ENCODE measurements around the gene EXOSC7.
"Not testable (repeated sequence)": the region's sequence is repeated elsewhere in the genome, so short reads cannot be mapped to it uniquely, and the experiment has no call there.

EXOSC7 gene

DNA sequence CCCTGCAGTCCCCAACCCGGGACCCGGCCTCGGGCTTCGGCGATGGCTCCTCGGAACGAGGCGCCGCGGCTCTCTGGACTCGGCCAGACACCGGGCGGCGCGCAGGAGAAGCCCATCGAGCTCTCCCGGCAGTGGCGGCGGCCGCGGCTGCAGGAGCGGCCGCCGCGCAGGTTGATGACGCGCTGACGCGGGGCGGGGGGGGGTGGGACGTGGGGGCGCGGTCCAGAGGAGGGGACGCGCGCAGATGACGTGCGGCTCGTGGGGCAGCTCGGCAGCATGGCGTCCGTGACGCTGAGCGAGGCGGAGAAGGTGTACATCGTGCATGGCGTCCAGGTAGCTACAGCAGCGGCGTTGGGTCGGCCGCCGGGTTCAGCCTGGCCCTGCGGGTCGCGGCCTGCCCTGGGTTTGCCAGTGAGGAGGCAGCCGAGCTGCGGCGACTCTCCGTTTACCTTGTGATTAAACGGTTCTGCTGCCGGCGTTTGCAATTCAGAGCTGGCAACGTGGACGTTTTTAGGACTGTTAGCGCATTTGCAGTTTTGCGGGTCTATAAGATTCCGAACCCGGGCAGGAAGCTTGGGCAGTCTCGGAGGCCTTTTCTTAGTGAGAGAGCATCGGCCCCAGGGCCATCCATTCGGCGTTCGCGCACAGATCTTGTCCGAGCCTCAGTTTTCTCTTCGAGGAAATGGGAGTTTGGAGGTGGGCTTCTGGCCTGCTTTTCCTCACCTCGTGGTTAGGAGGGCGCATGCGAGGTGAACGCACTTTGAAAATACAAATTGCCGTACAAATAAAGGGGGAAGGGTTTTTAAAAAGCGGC is at the start of gene EXOSC7, which contains the start of gene ZDHHC3:
Gene EXOSC7 (plus strand): TSS at position 243 of the 814 bp plus-strand sequence. CDS start 34 bp downstream, at position 277.
Gene ZDHHC3 (minus strand): TSS at position 173 of the 814 bp plus-strand sequence. CDS start 16,738 bp downstream, outside the sequence.
- DNase-seq (ENCODE audit: insufficient read length, low spot score) (peak; percentile 85), FAIRE-seq (peak; percentile 44)

DNA sequence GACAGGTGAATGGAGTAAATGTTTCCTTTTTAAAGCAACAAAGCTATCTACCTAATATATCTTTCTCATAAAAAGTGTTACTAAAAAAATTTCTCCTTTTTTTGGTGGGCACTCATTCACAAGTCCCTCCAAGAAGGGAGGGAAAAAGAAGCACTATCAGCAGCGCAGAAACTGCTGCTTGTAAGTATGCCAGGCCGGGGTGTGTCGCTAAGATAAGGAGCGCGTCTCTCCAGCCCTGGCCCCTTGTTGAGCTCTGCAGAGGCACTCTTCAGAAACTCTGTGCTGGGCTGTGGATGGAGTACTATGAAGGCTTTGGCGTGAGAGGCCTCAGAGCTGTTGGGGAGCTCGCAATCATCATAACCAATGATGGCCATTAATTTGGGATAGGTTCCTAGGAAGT is 49.1 kb upstream of the EXOSC7 start:
- DNase-seq (ENCODE audit: insufficient read length, low spot score) (no peak), FAIRE-seq (no peak)

DNA sequence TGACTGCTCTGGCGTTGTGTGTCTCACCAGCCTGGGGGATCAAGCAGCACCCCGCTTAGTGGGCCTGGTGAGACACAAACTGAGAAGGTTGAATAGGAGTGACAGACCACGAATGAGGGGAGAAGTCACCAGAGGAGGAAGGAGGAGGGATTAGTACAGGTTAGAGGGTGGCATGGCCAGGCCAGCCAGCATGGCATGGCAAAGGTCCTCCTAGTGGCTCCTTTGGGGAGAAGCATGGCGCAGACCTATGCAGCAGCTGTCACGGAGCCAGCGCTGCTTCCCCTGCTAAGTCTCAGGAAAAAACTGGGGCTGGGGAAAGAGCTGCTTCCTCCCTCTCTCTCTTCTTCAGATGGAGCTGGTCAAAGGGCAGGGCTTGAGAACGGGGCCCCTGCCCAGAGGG is 48.7 kb upstream of the EXOSC7 start:
- FAIRE-seq = no peak

DNA sequence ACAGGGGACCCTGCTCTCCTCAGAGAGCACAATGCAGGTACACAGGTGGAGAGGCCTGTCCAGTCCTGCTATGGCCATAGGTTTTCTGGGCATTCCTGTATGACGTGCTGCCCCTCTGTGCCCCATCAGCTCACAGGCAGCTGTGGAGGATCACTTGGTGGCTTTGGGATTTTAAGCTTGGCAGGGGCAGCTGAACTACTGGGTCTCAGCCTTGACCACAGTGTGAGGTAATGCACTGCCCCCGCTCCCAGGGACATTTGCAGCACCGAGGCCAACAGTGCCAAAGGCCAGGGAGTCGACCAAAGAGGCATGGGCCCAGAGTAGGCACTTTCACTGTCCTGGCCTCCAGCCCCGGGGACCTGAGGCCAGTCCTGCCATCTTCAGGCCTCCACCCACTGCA is 46.3 kb upstream of the EXOSC7 start:
- FAIRE-seq (no peak), DNase-seq (ENCODE audit: insufficient read length, low spot score) (no peak)

More for the DNA sequence above, 48.7 kb upstream of the EXOSC7 start:
- no peak for DNase-seq (ENCODE audit: insufficient read length, low spot score)

DNA sequence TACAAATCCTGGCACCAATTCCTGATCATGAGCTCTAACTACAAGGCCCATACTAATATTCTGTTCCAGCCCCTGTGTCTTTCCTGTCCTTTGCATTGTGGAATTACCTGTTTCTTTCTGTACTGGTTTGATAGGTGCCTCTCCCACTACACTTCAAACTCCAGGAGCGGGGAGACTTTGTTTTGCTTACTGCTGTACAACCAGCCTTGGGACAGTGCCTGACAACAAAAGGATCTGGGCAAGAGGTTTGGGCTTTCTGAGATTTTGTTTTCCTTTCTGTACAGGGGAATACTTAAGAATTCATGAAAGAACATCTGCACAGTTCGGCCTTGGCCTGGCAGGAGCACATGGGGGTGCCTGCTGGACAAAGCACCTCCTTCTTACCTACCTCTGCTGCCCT is 45.1 kb upstream of the EXOSC7 start:
- FAIRE-seq (no peak), DNase-seq (ENCODE audit: insufficient read length, low spot score) (no peak)

DNA sequence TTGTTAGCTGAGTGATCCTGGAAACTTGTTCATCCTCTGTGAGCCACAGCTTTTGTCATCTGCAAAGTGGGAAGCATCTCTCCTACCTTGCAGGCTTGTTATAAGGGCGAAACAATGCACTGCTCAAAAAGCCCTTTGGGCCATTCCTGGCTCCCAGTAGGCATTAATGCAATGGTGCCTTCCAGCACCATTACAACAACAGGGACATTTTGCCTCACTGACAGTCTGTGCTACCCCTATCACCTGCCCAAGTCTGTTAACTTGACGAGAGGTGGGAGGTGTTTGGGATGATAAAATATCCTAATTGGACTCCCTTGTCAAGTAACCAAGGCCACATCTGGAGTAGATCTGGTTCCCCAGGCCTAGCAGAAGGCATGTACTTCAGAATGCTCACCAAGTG is 44.3 kb upstream of the EXOSC7 start:
- no peak for DNase-seq (ENCODE audit: insufficient read length, low spot score)
- FAIRE-seq = no peak

DNA sequence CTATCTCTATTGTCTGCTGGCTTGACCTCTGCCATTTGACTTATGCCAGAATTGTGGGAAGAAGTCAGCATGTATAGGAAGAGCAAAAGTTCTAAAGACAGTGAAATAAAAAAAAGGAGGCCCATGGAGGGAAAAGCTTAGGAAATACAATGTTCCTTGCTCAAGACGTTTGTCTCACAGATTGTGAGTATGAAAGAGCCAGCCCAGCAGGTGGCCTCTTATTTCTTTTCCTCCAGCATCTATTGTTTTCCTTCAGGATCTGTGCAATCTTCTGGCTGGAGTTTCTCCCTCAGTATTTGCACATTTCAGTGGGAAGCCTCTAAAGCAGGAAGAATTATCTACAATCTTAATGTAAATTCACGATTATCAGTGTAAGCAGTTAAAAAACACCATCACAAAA is 43.8 kb upstream of the EXOSC7 start:
- DNase-seq (ENCODE audit: insufficient read length, low spot score) (no peak), FAIRE-seq (no peak)

DNA sequence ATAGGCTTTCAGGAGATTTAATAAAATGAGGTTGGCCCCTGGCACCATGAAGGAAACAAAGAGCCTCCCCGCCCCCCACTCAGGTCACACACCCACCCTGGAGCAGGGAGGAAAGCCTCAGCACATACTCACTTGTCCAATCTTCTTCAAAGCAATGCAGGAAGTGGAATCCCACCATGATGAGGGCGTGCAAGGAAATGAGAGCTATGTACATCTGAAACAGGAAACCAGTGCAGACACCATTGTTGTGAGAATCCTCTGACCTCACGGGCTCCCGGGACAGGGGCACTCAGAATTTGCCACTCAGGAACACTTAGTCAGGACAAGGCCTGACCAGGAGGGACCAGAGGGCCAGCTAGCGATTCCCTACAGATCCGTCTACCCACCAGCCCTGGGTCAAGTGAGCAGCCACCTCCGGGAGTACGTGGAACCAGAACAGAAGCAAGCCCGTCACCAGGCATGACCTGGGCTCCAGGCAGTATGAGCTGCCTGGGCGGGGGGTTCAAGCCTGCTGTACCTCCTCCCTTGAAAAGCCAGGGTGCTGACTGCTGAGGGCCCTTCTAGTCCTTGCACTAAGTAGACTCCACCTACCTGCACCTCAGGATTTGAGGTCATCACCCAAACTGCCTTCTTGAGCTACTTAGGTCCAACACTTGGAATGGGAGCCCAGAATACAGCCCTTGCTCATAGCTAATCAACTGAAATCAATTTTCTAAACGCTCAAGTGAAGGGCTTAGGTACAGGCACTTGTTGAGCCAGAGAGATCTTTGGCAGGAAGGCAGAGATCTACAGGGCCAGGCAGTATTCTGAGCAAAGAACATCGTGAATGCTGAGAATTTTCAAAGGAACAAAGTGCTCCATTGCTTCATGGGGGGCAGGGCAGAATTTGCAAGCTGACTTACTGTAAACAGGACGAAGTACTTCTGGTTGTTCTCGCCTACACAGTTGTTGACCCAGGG is 42.8 kb upstream of the EXOSC7 start:
- no peak for FAIRE-seq
- no peak for DNase-seq (ENCODE audit: insufficient read length, low spot score)

DNA sequence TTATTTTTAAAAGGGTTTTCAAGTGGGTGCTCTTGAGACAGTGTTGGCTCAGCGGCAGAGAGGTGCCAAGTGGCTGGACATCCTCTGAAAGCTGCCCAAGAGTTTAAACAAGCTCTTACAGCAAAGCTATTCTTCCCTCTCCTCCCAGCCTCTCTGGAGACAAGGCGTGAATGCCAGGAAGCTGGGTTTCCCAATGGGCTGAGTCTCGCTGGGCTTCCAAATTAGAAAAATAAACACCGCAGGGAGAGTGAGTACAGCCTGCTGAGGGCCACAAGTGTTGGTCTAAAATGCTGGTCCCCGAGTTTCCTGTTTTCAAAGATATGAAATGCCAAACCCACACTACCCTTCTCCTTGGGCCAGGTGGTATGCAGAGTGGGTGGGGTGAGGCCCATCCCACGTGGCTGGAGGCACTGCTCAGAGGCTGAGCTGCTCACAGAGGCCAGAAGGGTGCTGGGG is 36.4 kb upstream of the EXOSC7 start:
- no peak for DNase-seq (ENCODE audit: insufficient read length, low spot score)

DNA sequence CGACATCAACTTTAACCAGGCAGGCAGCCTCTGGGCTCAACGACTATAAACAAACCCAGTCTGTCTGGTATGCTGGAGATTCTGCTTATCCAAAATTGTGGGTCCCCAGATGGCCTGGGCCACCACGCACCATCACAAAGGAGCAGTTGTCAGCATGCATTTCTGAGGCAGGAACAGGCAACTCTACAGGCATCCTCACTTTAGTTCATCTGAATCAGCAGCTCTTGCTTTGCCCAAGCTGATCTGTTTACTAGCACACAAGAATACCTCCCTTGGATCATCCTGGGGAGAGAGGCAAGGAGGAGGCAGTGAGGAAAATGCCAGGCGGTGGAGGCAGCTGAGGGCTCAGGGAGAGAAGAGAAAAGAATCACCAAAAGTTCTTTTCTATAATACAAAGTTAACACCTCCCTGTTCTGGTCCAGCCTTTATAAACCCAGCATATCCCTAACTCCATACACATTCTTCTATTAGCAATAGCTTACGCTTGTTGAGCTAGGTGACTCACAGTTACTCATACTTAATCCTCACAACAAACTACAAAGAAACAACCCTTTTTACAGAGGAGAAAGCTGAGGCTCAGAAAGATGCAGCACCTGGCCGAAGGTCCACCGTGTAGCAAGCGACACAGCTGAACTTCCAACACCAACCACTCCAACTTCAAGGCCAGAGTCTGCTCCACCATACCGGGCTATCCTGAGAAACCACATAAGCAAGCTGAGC is 33.7 kb upstream of the EXOSC7 start:
- no peak for DNase-seq (ENCODE audit: insufficient read length, low spot score)
- no peak for FAIRE-seq

More for the DNA sequence above, 36.4 kb upstream of the EXOSC7 start:
- FAIRE-seq = no peak

DNA sequence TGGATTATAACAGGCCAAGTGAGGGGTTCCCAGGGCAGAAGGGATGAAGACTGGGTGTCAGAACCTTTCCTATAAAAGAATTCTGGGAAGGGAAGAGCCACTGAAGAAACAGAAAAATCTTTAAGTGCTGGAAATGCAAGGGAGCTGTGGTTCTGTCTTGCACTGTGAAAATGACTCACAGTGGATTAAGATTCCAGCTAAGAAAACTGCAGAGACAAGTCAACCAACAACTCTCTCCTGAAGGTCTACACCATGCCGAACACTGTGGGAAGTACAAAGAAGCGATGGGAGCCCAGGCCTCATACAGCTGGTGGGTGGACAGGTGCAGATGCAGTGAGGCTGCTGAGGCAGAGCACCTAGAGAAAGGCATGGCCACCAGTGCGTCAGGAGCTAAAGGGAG is 27.8 kb upstream of the EXOSC7 start:
- FAIRE-seq = no peak

DNA sequence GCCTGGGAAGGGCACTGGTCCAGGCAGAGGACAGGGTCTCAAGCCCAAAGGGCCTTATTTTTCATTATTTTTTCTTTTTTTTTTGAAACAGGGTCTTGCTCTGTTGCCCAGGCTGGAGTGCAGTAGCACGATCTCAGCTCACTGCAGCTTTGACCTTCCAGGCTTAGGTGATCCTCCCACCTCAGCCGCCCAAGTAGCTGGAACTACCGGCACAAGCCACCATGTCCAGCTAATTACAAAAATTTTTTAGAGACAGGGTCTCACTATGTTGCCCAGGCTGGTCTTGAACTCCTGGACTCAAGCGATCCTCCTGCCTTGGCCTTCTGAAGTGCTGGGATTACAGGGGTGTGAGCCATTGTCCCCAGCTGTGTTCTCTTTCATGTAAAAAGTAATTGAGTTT is 26.3 kb upstream of the EXOSC7 start:
- DNase-seq (ENCODE audit: insufficient read length, low spot score); FAIRE-seq: not testable (repeated sequence)

More for the DNA sequence above, 27.8 kb upstream of the EXOSC7 start:
- no peak for DNase-seq (ENCODE audit: insufficient read length, low spot score)

DNA sequence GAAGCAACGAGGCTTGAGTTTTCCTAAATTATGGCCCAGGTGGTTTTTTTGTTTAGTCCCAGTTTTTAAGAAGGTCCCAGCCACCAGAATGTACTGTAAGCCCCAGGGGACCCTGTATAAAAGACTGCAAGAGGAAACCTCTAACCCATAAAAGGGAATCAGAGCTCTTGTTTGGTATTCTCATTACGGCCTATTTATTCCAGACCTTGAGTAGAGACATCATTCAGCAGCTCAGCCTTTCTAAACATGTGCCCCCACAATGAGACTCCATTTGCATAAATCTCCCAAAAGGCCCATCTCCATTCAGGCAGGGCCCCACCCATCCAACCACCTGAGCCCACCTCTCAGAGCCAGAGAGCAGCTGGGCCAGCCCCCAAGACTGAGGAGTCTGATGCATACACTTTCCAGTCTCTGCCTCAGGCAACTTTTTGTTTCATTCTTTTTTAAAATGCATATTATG is 25.7 kb upstream of the EXOSC7 start:
- no peak for FAIRE-seq
- DNase-seq (ENCODE audit: insufficient read length, low spot score) = no peak

DNA sequence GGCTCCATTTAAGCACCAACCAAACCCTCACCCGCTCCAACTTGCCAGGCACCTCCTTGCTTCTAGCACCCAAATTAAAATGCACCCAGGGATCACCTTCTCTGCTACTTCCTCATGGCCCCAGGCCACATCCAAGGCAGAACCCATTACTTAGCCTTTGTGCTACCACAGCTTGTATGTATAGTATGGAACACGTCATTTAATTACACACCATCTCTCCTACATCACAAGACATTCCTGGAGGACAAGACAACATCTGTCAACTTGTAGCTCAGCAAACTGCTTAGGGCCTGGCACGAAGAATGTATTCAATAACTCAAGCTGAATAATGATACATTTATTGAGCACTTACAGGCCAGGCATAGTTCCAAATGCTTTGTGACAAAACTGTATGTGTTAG is 23.4 kb upstream of the EXOSC7 start:
- DNase-seq (ENCODE audit: insufficient read length, low spot score) = no peak
- FAIRE-seq = no peak

DNA sequence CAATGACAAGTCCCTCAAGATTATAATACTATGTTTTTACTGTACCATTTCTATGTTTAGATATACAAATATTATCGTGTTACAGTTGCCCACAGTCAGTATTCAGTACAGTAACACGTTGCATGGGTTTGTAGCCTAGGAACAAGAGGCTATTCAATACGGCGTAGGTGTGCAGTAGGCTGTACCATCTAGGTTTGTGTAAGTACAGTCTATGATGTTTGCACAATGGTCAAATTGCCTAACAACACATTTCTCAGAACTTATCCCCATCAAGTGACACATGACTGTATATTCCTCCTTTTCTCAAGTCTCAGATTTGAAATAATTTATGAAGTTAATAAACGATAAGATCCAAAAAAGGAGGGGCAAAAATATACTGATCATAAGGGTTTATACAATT is 21.7 kb upstream of the EXOSC7 start:
- FAIRE-seq (no peak), DNase-seq (ENCODE audit: insufficient read length, low spot score) (no peak)

DNA sequence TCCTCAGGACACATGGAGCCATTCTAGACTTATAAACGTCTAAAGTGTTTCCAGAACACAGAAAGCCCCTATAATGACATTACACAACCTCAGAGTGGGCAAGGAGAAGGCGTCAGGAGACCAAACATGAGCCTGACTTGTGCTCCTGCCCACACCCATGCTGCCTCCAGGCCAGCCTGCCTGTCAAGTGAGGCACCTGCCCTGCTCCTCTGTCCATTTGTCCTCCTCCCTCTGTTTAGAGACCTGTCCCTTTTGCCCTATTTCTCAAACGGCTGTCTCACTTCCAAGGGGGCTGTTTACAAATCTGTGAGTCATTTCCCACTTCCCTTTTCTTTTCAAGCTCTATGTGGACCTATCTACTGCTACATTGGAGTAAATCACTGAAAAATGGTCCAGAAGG is 21.1 kb upstream of the EXOSC7 start:
- DNase-seq (ENCODE audit: insufficient read length, low spot score) (no peak), FAIRE-seq (no peak)

DNA sequence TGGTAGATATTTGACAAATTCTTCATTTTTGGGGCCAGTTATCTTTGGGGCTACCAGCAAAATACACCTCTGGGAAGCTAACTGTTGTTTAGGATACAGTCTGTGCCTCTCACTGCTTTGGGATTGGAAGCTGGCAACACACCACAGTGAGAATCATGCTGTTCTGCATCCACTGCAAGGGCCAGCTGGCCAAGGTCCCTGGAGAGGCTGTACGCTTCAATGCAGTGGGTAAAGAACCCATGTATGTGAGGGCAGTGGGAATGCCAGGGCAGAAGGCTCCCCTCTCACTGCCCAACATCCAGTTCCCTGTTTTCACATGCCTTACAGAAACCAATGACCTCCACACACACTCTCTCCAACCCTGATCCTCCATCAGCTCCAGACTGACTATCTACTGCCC is 20.1 kb upstream of the EXOSC7 start:
- DNase-seq (ENCODE audit: insufficient read length, low spot score) (no peak), FAIRE-seq (no peak)

DNA sequence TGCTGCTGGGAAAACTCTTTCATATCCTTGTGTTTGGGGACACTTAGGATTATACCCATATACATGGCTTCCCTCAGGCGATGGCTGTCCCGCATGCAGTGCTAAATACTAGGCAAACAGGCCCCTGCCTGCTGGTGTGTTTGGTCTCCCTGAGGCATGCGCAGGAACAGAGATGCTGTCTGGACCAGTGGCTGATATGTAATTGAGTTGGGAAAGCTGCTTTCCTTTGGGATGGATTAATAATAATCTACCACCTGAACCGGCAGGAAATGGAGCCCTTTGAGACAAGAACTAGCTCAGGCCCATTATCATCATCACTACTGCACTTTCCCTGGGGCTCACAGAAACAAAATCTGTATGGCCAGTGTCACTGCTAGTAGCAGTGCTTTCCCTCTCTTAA is 18.1 kb upstream of the EXOSC7 start:
- FAIRE-seq = no peak

DNA sequence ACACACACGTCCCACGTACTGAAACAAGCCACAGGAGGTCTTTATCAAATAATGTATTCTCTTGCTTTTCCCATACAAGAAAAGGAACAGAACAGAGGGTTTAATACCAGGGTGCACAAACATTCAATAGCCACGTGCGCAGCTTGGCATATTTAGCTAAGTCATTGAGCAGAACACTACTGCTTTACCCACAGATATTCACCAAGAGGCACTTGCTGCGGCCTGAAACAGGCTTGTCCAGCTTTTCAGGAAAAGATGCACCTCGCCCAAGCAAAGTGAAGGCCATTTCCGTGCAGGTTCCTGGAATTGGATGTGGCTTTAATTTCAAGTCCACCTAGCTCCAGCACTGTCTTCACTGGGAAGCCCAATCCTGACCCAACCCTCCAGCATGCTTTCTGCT is 17.7 kb upstream of the EXOSC7 start:
- DNase-seq (ENCODE audit: insufficient read length, low spot score) = no peak
- FAIRE-seq = no peak

More for the DNA sequence above, 18.1 kb upstream of the EXOSC7 start:
- DNase-seq (ENCODE audit: insufficient read length, low spot score) = no peak

DNA sequence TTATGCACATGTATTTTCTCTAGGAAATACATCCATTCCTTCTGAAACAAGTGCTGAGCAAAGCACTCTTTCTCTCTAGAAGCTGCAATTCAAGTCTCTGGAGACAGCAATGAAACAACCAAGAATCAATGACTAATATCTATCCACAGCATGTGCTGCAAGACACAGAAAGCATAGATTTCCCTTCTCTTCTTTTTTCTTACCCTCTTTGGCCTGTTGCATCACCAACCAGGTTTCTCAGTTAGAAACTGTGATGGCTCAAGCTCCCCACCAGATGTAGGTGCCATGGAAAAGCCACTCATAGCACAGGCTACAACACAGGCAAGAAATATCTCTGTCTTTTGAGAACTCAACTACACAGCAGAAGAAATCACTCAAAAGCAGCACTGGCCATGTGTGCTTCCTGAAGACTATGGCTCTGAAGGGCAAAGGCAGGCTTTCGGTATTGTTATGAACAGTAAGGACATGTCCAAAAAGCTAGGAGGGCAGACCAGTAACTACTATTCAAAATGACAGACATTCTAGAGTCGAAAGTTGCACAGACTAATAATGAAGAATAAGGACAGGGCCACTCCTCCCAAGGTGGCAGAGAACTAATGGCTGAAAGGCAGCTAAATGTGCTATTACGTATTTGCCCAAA is 15.5 kb upstream of the EXOSC7 start:
- DNase-seq (ENCODE audit: insufficient read length, low spot score) = no peak

More for the DNA sequence above, 15.5 kb upstream of the EXOSC7 start:
- peak; percentile 57 for FAIRE-seq
